Activated CD4-positive, alpha-beta T cell treated with anti-CD3 and anti-CD28 coated beads for 48 hours (primary cell): ENCODE data around the gene ZRANB1.

Source experiments
- DNase-seq: peaks from one replicate; pipeline ENCODE4 v3.0.0-alpha.2; 2020

The ZRANB1 gene

DNA sequence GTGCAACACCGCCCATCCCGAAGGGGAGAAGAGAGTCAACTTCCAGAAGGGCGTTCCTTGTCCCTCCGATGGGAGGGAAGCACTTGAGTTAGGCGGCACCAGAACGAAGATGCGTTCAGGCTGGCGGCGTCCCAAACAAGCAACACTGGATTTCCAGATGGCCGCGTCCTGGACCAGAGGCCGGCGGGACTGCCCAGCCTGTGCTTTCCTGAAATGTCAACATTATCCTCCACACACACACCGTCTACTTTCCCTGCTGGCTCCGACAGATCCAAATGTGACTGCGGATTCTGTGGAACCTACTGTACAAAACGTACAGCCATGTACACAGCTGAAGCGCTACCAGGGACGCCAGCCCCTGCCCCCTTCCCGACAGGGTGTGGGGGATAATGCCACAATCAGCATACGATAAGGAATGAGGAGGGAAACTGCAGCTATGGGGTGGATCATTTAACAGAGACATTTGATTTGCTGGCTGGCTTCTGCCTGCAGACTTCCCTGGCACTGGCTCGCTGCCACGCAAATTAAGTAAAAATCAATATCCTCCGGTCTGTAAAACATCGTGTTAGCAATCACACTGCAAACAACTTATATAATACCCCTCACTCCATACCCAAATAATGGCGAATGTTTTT, 82.1 kb downstream of the ZRANB1 start:
- no peak for DNase-seq

DNA sequence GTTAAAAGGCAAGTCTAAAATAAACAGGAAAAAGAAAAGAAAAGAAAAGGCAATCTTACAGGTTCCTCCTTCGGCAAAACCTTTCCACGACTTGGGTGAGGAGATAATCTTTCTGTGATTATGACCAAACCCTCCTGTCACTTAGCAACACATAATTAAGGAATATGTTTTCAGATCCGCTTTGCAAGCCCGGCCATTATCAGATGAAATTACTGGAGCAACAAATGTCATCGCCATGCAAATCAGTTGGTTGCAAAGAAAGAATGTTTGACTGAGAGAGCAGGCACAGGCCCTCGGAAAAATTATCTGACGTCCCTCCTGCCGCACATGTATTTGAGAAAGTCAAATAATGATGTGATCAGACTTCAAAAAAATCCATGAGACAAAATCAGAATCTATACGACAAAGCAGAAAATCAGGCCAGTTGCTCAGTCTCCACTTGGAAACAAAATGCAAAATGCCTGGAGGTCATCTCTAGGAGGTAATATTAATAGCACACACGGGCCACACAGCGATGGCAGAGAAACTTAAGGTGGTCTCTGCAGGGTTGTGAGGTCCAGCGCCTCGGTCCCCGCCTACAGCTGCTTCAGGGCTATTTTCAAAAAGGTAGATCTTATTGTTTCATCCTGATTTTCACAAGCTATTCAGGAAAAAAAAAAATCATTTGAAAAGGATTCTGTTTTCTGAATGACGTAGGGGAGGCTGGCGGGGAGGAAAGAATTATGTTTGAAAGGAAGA, 82.7 kb downstream of the ZRANB1 start:
- DNase-seq: no peak

DNA sequence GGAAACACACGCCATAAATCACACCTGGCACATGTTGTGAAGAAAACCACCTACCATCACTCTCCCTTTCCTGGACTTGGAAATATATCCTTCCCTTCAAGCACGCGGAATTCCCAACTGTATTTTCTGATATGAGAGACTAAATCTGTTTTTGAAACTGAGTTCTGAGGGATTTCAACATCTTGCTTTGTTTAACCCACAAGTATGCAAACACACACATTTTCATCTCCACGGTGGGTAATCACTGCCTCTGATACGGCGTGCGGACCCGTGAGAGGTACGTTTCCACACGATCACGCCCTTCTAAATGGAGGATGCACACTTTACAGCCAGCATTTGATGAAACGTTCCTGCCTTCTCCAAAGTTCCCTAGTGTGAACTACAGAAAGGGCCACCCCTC, 83.4 kb downstream of the ZRANB1 start:
- DNase-seq: no peak

DNA sequence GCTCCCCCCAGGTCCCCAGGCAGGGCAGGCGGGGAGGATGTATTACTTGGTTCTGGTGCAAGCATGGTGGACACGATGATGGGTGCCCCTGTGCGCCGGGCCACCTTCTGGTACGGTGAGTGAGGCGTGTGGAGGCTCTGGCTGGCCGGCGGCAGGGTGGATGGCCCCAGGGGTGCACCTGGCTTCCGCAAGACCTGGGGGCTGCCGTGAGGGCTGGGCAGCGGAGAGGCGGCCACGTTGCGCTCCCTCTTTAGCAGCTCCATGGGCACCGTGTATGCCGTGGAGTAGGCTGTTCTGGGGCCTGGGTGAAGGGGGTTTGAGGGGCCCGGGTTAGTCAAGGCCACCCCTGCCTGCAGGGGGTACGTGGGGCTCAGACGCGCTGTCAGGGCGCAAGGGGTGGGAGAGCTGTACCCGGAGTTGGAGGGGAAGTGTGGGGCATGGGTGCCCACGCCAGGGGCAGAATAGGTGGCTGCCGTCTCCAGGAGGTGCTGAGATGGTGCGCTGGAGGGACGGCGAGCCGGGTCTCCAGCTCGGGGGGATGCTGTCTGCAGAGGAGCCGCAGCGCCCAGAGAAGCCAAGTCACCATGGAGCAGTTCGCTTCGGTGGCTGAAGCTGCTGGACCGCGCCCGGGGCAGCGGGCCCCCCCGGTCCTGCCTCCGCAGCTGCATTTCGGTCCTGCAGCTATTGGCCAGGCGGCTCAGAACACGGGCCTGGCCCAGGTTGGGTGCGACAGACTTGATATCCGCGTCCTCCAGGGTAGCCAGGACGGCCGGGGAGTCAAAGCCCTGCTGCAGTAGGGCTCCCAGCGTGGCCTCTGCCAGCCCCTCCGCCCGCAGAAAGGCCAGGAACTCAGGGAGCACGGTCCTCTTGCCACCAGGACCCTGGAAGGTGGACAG, 84.4 kb downstream of the ZRANB1 start:
- DNase-seq: no peak

DNA sequence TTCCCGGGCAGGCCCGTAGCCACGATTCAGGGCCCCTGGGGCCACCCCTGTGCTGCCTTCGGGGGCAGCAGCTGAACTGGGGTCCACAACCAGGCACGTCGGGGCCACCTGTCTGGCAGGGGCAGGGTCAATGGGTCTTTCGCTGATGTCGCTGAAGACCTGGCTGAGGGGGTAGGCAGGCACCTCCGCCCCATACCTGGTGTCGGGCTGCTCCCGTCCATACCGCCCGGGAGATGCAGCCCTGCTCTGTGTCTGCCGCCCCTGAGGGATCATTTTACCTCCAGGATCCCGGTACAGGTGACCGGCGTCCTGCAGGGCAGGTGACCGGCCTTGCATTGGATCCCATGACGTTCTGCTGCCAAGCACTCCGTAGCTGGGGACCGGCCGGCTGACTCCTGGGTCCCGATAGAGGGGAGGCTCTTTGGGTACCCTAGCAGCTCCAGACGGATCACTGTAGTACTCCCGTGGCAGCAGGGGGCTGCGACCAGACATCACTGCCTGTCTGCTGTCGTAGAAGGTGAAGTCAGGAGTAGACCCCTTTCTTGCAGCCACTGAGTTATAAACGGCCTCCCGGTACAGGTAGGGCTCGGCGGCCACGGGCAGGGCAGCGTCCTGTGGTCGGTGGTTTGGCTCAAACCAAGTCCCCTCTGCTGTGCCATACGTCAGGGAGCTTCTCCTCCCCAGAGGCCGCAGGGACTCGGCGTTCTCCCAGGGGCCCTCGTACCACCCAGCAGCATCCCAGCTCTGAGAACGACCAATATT, 85.2 kb downstream of the ZRANB1 start:
- DNase-seq: no peak

DNA sequence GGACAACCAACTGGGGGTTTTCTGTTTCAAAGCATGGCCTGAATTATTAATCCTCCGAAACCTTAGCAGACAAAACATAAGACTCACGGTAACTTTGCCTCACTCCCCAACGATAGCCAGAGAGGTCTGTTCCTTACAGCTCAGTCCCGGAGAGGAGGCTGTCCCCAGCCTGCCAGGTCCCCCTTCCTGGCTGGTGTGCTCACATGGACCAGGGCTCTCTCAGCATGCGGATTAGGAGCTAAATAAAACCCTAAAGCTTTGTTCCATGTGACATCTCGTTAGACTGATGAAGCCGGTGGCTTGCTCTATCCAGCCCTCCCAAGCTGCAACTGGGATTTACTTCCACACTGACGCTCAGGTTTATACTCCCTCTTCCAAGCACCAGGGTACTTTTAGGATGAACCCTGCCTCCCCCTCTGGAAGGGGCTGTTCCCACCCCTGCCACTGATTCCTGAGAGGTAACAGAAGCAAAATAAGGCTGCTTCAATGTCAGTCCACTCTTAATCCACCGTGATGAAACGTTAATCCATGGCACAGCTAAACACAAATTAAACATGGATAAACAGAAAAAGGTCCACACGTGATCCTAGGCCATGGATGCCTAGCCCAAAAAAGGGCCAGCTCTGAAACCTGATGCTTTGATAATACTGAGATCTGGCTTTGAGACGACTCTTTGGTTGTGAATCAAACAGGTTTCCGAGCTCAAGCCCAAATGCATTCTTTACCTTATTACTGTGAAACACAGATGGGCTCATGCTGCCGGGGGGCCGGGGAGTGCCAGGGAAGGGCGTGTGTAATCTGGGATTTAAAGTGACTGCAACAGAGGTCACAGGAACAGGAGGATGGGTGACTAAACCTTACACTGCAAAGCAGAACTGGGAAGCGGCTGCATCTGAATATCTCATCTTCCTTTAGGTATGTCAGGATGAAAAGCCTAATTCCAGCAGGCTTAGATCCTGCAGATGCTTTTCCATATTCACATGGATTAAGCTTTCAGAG, 86.2 kb downstream of the ZRANB1 start:
- no peak for DNase-seq

DNA sequence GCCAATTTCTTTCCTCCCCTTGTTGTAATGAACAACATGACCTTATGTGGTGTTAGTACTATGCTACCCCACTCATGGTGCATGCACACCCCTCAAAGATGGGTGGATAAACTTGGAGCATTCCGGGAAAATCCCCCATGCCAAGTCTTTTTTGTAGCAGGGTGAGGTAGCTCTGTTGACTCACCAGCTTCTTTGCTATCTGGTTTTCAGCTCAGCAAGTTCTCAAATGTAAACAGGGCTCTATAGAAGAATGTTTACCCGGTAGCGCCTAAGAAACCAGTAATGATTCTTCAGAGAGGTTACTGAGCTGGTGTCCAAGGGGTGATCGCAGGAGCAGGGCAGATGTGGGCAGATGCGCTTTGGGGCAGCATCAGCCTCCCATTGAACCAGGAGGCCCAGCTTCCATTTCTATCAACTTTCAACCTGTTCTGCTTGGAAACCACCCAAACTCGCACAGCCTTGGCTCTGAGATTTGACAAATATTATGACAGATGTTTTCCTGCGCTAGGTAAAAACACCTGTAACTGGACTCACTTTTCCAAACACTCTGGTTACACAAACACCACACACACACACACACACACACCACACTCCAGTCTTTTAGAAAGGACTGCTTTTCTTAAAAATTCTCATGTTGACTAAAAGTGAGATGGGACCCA, 87.8 kb downstream of the ZRANB1 start:
- DNase-seq: no peak

DNA sequence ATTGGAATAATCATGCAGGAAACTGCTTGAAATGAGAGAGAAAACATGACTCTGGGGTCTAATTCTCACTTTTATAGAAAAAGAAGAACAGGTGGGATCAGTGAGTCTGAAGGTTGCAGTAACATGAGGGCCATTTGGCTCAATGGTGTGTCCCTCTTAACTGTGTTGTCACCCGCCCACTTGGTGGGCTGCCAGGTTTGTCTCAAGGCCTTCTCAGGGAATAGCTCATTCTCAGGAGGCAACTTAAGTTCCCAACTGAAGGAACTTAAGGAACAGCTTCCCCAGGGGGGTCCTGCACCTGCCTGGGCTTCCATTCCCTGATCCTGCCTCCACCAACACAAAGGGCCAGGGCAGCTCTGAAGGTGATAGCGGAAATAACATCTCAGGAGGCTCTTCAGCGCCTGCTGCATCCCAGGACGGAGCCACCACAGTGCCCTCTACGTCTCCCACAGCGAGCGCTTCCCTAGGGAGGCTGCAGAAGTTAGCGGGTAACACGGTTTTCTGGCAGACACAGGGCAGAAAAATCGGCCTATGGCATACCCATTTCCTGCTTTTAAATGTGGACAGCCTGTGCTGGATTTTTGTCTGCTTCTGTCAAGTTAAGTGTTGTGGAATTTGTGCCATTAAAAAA, 88.8 kb downstream of the ZRANB1 start:
- DNase-seq: no peak

DNA sequence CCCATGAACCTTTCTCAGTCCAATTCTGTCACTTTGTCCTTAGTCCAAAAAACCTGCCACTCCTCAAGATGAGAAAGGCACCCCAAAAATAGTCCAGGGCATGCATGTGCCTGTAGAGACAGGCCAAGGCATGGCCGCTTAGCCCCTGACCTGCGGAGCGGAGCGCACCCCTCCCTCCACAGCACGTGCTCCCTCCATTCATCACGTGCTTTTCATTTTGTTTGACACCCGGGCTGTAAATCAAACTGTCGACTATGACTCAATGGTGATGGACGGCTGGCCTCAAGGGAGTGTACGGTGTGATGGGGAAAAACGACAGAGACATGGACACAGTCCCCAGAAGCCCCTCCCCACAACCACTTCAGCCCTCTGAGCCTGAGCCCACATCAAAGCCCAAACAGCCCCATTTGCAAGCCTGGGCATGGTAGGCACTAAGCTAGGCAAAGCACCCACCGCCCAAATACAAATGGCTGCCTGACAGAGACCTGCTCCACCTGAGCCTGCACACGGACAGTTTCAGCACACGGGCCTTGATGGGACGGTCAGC, 90.6 kb downstream of the ZRANB1 start:
- DNase-seq: no peak

DNA sequence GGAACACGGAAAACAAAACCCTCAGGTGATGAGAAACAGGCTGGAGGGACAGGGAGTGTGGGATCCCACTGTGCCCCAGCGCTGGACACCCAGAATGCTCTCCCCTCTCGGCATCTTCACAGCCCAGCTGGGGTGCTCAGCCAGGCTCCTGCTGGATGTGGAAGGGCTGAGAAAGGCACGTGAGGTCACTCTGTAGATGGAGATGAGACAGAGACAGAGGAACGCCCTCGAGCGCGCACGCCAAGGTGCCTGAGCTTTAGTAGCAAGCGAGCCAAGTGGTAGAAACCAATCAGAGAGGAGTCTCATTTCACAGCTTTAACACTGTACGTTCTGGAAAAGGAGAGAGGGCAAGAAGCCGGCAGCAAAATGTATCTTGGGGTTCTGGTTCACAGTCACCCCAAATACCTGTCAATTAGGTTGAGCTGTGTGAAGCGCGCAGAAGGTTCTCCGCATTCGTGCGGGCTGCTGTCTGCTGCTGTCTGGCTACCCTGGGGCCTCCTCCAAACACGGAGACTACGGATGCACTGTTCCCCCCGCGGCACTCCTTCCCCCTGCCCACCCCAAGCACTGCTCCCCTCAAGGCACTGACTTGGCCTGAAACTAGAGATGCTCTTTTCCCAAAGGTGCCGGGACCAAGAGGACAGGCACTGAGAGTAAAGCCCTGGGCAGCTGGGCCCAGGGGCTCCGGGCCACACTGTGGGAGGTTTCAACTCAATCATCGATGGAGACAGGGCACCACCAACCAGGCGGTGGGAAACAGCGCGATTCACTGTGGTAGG, 91.4 kb downstream of the ZRANB1 start:
- DNase-seq: no peak

DNA sequence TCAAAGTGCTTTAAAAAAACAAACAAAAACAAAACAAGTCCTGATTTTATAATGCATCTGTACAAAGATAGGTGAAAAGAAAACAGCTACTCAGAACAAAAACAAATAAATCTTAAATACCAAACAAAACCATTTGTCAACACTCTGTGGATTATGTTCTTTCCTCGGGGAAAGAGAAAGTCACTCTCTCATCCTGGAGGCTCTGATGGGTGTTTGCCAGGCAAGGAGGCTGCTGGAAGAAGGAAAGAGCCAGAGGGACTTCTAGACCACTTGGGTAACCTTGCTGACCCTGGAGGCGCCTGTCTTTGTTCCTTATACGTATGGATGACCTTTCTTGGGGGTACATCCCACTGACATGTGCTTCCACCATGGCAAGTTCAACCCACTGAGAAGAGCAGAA, 92.8 kb downstream of the ZRANB1 start:
- no peak for DNase-seq

DNA sequence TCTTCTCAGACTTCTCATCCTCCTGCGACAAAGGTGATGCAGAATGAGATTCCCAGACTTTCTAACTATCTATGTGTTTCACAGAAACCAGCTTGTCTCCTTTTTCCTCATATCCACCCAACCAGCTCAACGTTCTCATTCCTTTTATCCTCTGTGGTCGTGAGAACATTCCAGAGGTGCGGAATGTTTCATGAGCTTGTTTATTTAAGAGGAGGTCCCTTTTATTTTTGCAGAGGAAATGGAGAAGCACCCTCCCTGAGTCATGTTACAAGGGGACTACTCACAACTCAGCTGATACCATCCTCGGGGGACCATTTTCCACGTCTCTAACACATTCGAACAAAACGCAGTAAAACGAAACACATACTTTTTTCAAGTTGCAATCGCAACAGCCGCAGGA, 93.2 kb downstream of the ZRANB1 start:
- no peak for DNase-seq

DNA sequence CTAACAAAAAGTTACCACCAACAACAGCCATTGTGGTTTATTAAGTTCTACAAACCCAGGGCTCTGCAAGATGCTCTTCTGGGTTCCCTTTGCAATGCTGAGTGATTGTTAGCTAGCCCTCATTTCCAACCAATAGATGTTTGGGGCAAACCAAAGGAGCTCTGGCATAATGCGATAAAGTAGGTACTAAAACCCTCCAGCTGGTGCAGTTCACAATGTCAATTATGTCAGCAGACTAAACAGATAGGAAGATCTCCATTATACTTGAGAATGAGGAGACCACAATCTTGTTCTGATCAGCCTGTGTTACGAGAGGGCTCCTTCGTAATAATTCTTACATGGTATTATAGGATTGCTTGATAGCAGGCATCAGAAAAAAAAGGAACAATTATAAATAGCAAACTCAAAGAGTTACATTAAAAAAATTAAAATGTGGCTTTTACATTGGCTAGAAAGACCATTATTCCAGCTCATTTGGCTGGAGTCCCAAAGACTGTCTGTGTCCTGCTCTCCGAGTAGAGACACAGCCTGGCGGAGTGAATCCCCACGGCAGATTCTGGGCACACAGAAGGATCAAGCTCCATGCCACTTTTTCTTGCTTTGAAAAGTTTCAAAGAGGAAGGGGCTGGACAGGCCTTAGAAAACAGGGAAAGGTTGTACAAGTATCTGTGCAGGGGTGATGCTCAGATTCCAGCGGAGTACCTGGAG, 93.8 kb downstream of the ZRANB1 start:
- no peak for DNase-seq

DNA sequence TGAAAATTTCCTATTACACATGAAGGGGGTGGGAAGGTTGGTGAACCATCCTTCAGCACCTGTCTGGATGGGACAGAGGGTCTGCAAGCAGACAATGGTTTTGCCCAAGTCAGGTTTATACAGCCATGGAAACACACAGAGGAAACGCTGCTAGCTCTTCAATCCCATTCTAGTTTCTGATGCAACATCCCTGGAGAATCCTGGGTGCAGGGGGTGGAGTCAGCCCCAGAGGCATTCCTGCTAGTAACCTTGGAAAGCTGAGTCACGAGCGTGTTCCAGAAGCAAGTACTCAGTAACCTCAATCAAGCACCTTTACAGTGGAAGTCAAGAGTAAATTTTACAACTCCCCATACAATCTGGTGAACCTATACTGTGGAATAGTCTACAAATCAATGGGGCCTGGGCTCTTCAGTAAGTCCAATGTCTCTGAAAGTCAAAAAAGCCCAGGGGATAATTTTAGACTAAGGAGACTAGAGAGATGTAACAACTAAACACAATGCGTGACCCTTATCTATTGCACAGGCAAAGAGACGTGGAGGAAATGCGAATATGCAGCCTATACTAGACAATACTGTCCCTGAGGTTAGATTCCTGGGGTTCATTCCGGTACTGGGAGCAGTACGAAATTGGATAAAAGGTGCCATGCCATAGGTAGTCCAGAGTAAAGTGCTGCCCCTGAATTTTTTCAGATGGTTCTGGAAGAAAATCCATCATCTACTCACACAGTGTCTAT, 95.4 kb downstream of the ZRANB1 start:
- no peak for DNase-seq
